Sigmoid colon (tissue), 4 donors: Measurements from ENCODE around the gene VCX3B.

Experiments
- CTCF ChIP-seq, 4 experiments: fragments of 450-650 bp in 3 of 4; fragments of 200-600 bp in 1 of 4; IDR thresholded peaks; one replicate each; pipeline ENCODE4 v1.5.1; 2016 to 2019; ENCODE audit warnings: antibody characterized with exemption in 4 of 4, mild to moderate bottlenecking in 3 of 4, moderate library complexity in 2 of 4
- EP300 ChIP-seq, 4 donors: sonication (generic); formaldehyde crosslinking; IDR thresholded peaks; one replicate each; pipeline ENCODE4 v1.6.1; 2017; ENCODE audit warnings: antibody characterized with exemption in 4 of 4
- POLR2AphosphoS5 ChIP-seq, 4 donors: sonication (generic); formaldehyde crosslinking; IDR thresholded peaks; one replicate each; pipeline ENCODE4 v1.6.1; 2017; ENCODE audit warnings: antibody characterized with exemption in 4 of 4

GRCh38 chrX:8433109-8434062, 31.2 kb upstream of the VCX3B start:
- TF ChIP-seq CTCF (IDR thresholded peaks at IDR 0.05) (no peak), POLR2AphosphoS5 (IDR thresholded peaks at IDR 0.05) (no peak), EP300 (IDR thresholded peaks at IDR 0.05) (no peak)
